Measurements from ENCODE around the gene ASB13.

- TF ChIP-seq ZNF274 (IDR thresholded peaks at IDR 0.05; ENCODE audit: low read depth, low read length) (no peak), SUZ12 (IDR thresholded peaks at IDR 0.05; ENCODE audit: extremely low read depth, insufficient read depth, insufficient read length) (no peak), YY1 (IDR thresholded peaks at IDR 0.05; ENCODE audit: insufficient read depth, insufficient read length) (no peak)
Measured at GRCh38 chr10:5663692-5664427, 2.5 kb downstream of the ASB13 start.
